BJ (cell line): ENCODE measurements around the gene IL9. TPM values are rescaled to one million over a fixed set of nuclear protein-coding genes. Genes with fewer than 3 reads are reported as not detected.
A peak's percentile ranks its signal among the peaks of the same experiment; 100 is the strongest.

Experiments
- CTCF ChIA-PET: fragments of 350-600 bp; formaldehyde crosslinking; extraction: SDS; loops from one replicate; lab custom pipeline; 2021; ENCODE audit warnings: antibody characterized with exemption, inconsistent platforms; lab: Yijun Ruan, JAX
- POLR2A ChIA-PET: fragments of 300-600 bp; sonication (Branson Sonifier 250); formaldehyde crosslinking; extraction: SDS; loops from one replicate; lab custom pipeline; 2021; ENCODE audit warnings: antibody characterized with exemption; lab: Charles Lee
- DNase-seq: peaks from one replicate; pipeline ENCODE4 v3.0.0-alpha.2; 2011; ENCODE audit warnings: low read depth
- H3K27me3 ChIP-seq: 2 replicates; pipeline ENCODE4 v1.6.0; 2011; ENCODE audit warnings: low read length; ENCODE audit not compliant: control insufficient read depth, insufficient read depth
- H3K36me3 ChIP-seq: 2 replicates; pipeline ENCODE4 v1.5.1; 2011; ENCODE audit warnings: low read length; ENCODE audit not compliant: control insufficient read depth, insufficient read depth
- H3K4me3 ChIP-seq: 2 replicates; pipeline ENCODE4 v1.5.1; 2011; ENCODE audit warnings: low read depth, mild to moderate bottlenecking, control low read depth, low read length
- CTCF ChIP-seq: IDR thresholded peaks from 2 replicates; pipeline ENCODE4 v1.5.1; 2011; ENCODE audit warnings: low read depth, mild to moderate bottlenecking, control low read depth, inconsistent platforms, low read length, moderate library complexity; ENCODE audit not compliant: insufficient read depth
- polyA plus RNA-seq: library from polyadenylated mRNA; depleted of rRNA; stranded (reverse); fragments of >200 nt; gene quantifications from 2 replicates; pipeline ENCODE4 v1.2.3, GENCODE V29; 2011

The IL9 gene
- polyA plus RNA-seq, 1 experiment, result not detected

GRCh38 chr5:135881819-135882218 lies 13.8 kb downstream of the IL9 start:
- H3K4me3 ChIP-seq, result no peak overlapping the region
- no peak for DNase-seq
- ChIA-PET POLR2A (no interaction called here), CTCF (interaction anchor here (0.6 to 3.8 kb wide), 7 partner anchors 10 to 330 kb away, joined by 3 to 25 read pairs (median 4); no protein-coding TSS in a partner anchor)
- TF ChIP-seq CTCF, result no peak
- H3K36me3 ChIP-seq, result no peaks in the 10 kb centered on the region
- H3K27me3 ChIP-seq, result peaks cover 3% of the 10 kb centered on the region; the same call in 1 of the 2 replicates

- CTCF ChIA-PET, result interaction anchor here (1.6 to 3.8 kb wide), 2 partner anchors 12 to 330 kb away, joined by 4 to 25 read pairs; no protein-coding TSS in a partner anchor
- H3K4me3 ChIP-seq, result no peak overlapping the region
- H3K27me3 ChIP-seq, result peaks cover 3% of the 10 kb centered on the region; the same call in 1 of the 2 replicates
- no peaks in the 10 kb centered on the region for H3K36me3 ChIP-seq
- TF ChIP-seq CTCF, result no peak
- DNase-seq, result no peak
- POLR2A ChIA-PET, result no interaction called here
These were observed 14.4 kb downstream of the IL9 start for GRCh38 chr5:135881244-135881643.

GRCh38 chr5:135880801-135881200 lies 14.8 kb downstream of the IL9 start:
- H3K4me3 ChIP-seq, result no peak overlapping the region
- TF ChIP-seq CTCF, result no peak
- H3K36me3 ChIP-seq, result no peaks in the 10 kb centered on the region
- peaks cover 3% of the 10 kb centered on the region; the same call in 1 of the 2 replicates for H3K27me3 ChIP-seq
- no peak for DNase-seq
- ChIA-PET CTCF (interaction anchor here (1.6 to 3.8 kb wide), 2 partner anchors 12 to 331 kb away, joined by 4 to 25 read pairs; no protein-coding TSS in a partner anchor), POLR2A (no interaction called here)

GRCh38 chr5:135880278-135880677 lies 15.4 kb downstream of the IL9 start:
- peaks cover 3% of the 10 kb centered on the region; the same call in 1 of the 2 replicates for H3K27me3 ChIP-seq
- CTCF ChIA-PET, result interaction anchor here (3.8 kb wide), 1 partner anchor 331 kb away, joined by 25 read pairs; no protein-coding TSS in a partner anchor
- DNase-seq, result no peak
- POLR2A ChIA-PET, result no interaction called here
- no peak overlapping the region for H3K4me3 ChIP-seq
- no peaks in the 10 kb centered on the region for H3K36me3 ChIP-seq
- TF ChIP-seq CTCF, result peak; percentile 30; the same call in 1 of the 2 replicates

- H3K27me3 ChIP-seq, result peaks cover 3% of the 10 kb centered on the region; the same call in 1 of the 2 replicates
- no peak for TF ChIP-seq CTCF
- no peak overlapping the region for H3K4me3 ChIP-seq
- ChIA-PET CTCF (interaction anchor here (2.3 kb wide), 1 partner anchor 333 kb away, joined by 10 read pairs; no protein-coding TSS in a partner anchor), POLR2A (no interaction called here)
- DNase-seq, result no peak
- no peaks in the 10 kb centered on the region for H3K36me3 ChIP-seq
These were observed 16.1 kb downstream of the IL9 start for GRCh38 chr5:135879591-135879990.
